Measurements from ENCODE around the gene SMIM5.

The SMIM5 gene

GRCh38 chr17:75665981-75666380 lies 32.7 kb downstream of the SMIM5 start:
- H3K36me3 ChIP-seq (ENCODE audit: insufficient read depth, low read length): peaks cover 44% of the 10 kb centered on the region
- H3K9me3 ChIP-seq (ENCODE audit: low read depth, low read length): no peaks in the 10 kb centered on the region
- no peak for DNase-seq (ENCODE audit: low read depth, low spot score)
- H3K9ac ChIP-seq (ENCODE audit: insufficient read length): peak overlapping the region; percentile 95
- TF ChIP-seq POLR2AphosphoS5 (IDR thresholded peaks at IDR 0.05; ENCODE audit: borderline replicate concordance, low read depth, low read length) (no peak), EZH2 (IDR thresholded peaks at IDR 0.05) (no peak), FOXP2 (optimal IDR thresholded peaks at IDR 0.05; ENCODE audit: control extremely low read depth, extremely low read length, insufficient read depth) (no peak)
- H3K27ac ChIP-seq: no peak overlapping the region
- H3K4me3 ChIP-seq: peak overlapping the region; percentile 94

GRCh38 chr17:75666959-75667790 lies 33.9 kb downstream of the SMIM5 start, which contains the start of the genes RECQL5 and SAP30BP:
TSS of gene RECQL5 (minus strand) at chr17:75667154. CDS start at chr17:75666557, 597 bp downstream.
TSS of gene SAP30BP (plus strand) at chr17:75667338. CDS start at chr17:75667373, 35 bp downstream.
- TF ChIP-seq EZH2 (IDR thresholded peaks at IDR 0.05) (no peak), POLR2AphosphoS5 (IDR thresholded peaks at IDR 0.05; ENCODE audit: borderline replicate concordance, low read depth, low read length) (peak; percentile 88)
- Histone ChIP-seq H3K27ac (peak within 1 kb of the TSS; percentile 74), H3K9me3 (ENCODE audit: low read depth, low read length) (no peaks in the 10 kb centered on the region), H3K36me3 (ENCODE audit: insufficient read depth, low read length) (peaks cover 49% of the 10 kb centered on the region), H3K4me3 (peak within 1 kb of the TSS; percentile 94), H3K9ac (ENCODE audit: insufficient read length) (peak within 1 kb of the TSS; percentile 95)
- peak; percentile 93 for DNase-seq (ENCODE audit: low read depth, low spot score)

GRCh38 chr17:75667825-75668224 lies 34.6 kb downstream of the SMIM5 start:
- H3K27ac ChIP-seq: no peak overlapping the region
- DNase-seq (ENCODE audit: low read depth, low spot score): no peak
- H3K4me3 ChIP-seq: peak overlapping the region; percentile 94
- peak overlapping the region; percentile 95 for H3K9ac ChIP-seq (ENCODE audit: insufficient read length)
- H3K36me3 ChIP-seq (ENCODE audit: insufficient read depth, low read length): peaks cover 46% of the 10 kb centered on the region
- TF ChIP-seq EZH2 (IDR thresholded peaks at IDR 0.05) (no peak), POLR2AphosphoS5 (IDR thresholded peaks at IDR 0.05; ENCODE audit: borderline replicate concordance, low read depth, low read length) (no peak), FOXP2 (optimal IDR thresholded peaks at IDR 0.05; ENCODE audit: control extremely low read depth, extremely low read length, insufficient read depth) (no peak)
- H3K9me3 ChIP-seq (ENCODE audit: low read depth, low read length): no peaks in the 10 kb centered on the region

GRCh38 chr17:75668489-75668888 lies 35.3 kb downstream of the SMIM5 start:
- TF ChIP-seq POLR2AphosphoS5 (IDR thresholded peaks at IDR 0.05; ENCODE audit: borderline replicate concordance, low read depth, low read length) (no peak), EZH2 (IDR thresholded peaks at IDR 0.05) (no peak), FOXP2 (optimal IDR thresholded peaks at IDR 0.05; ENCODE audit: control extremely low read depth, extremely low read length, insufficient read depth) (no peak)
- no peak for DNase-seq (ENCODE audit: low read depth, low spot score)
- H3K9me3 ChIP-seq (ENCODE audit: low read depth, low read length): no peaks in the 10 kb centered on the region
- no peak overlapping the region for H3K27ac ChIP-seq
- H3K9ac ChIP-seq (ENCODE audit: insufficient read length): peak overlapping the region; percentile 95
- peaks cover 52% of the 10 kb centered on the region for H3K36me3 ChIP-seq (ENCODE audit: insufficient read depth, low read length)
- peak overlapping the region; percentile 94 for H3K4me3 ChIP-seq

- no peak overlapping the region for H3K4me3 ChIP-seq
- no peaks in the 10 kb centered on the region for H3K9me3 ChIP-seq (ENCODE audit: low read depth, low read length)
- TF ChIP-seq EZH2 (IDR thresholded peaks at IDR 0.05) (no peak), POLR2AphosphoS5 (IDR thresholded peaks at IDR 0.05; ENCODE audit: borderline replicate concordance, low read depth, low read length) (no peak), FOXP2 (optimal IDR thresholded peaks at IDR 0.05; ENCODE audit: control extremely low read depth, extremely low read length, insufficient read depth) (no peak)
- no peak overlapping the region for H3K9ac ChIP-seq (ENCODE audit: insufficient read length)
- no peak overlapping the region for H3K27ac ChIP-seq
- DNase-seq (ENCODE audit: low read depth, low spot score): no peak
- H3K36me3 ChIP-seq (ENCODE audit: insufficient read depth, low read length): peaks cover 51% of the 10 kb centered on the region
Measured at GRCh38 chr17:75670868-75671267, 37.6 kb downstream of the SMIM5 start.

- H3K9me3 ChIP-seq (ENCODE audit: low read depth, low read length): no peaks in the 10 kb centered on the region
- H3K4me3 ChIP-seq: no peak overlapping the region
- peaks cover 51% of the 10 kb centered on the region for H3K36me3 ChIP-seq (ENCODE audit: insufficient read depth, low read length)
- no peak for TF ChIP-seq POLR2AphosphoS5 (IDR thresholded peaks at IDR 0.05; ENCODE audit: borderline replicate concordance, low read depth, low read length)
- no peak for TF ChIP-seq EZH2 (IDR thresholded peaks at IDR 0.05)
- no peak for TF ChIP-seq FOXP2 (optimal IDR thresholded peaks at IDR 0.05; ENCODE audit: control extremely low read depth, extremely low read length, insufficient read depth)
- no peak overlapping the region for H3K27ac ChIP-seq
- H3K9ac ChIP-seq (ENCODE audit: insufficient read length): no peak overlapping the region
- DNase-seq (ENCODE audit: low read depth, low spot score): no peak
Measured at GRCh38 chr17:75672011-75672410, 38.8 kb downstream of the SMIM5 start.

- TF ChIP-seq POLR2AphosphoS5 (IDR thresholded peaks at IDR 0.05; ENCODE audit: borderline replicate concordance, low read depth, low read length): no peak
- TF ChIP-seq FOXP2 (optimal IDR thresholded peaks at IDR 0.05; ENCODE audit: control extremely low read depth, extremely low read length, insufficient read depth): no peak
- TF ChIP-seq EZH2 (IDR thresholded peaks at IDR 0.05): no peak
- no peak for DNase-seq (ENCODE audit: low read depth, low spot score)
- Histone ChIP-seq H3K27ac (no peak overlapping the region), H3K36me3 (ENCODE audit: insufficient read depth, low read length) (peaks cover 59% of the 10 kb centered on the region), H3K9me3 (ENCODE audit: low read depth, low read length) (no peaks in the 10 kb centered on the region), H3K9ac (ENCODE audit: insufficient read length) (no peak overlapping the region), H3K4me3 (no peak overlapping the region)
Measured at GRCh38 chr17:75673487-75673886, 40.3 kb downstream of the SMIM5 start.

GRCh38 chr17:75676461-75676860 lies 43.2 kb downstream of the SMIM5 start:
- Histone ChIP-seq H3K27ac (no peak overlapping the region), H3K4me3 (no peak overlapping the region), H3K9me3 (ENCODE audit: low read depth, low read length) (no peaks in the 10 kb centered on the region), H3K36me3 (ENCODE audit: insufficient read depth, low read length) (peaks cover 44% of the 10 kb centered on the region), H3K9ac (ENCODE audit: insufficient read length) (no peak overlapping the region)
- no peak for DNase-seq (ENCODE audit: low read depth, low spot score)
- TF ChIP-seq FOXP2 (optimal IDR thresholded peaks at IDR 0.05; ENCODE audit: control extremely low read depth, extremely low read length, insufficient read depth) (no peak), EZH2 (IDR thresholded peaks at IDR 0.05) (no peak)
